A673 (cell line): Measurements from ENCODE around the gene THRB. TPM values are rescaled to one million over a fixed set of nuclear protein-coding genes. Genes with fewer than 3 reads are reported as not detected.

Source experiments
- BruUV-seq: library from RNA; stranded (reverse); fragments of 400-500 nt; replicated peaks from 2 replicates; lab custom pipeline; 2021; lab: Mats Ljungman, UMichigan
- CTCF ChIA-PET: fragments of 300-600 bp; sonication (Branson Sonifier 250); formaldehyde crosslinking; loops from one replicate; lab custom pipeline; 2022; ENCODE audit warnings: antibody characterized with exemption; lab: Charles Lee
- POLR2A ChIA-PET: fragments of 300-600 bp; sonication (Branson Sonifier 250); formaldehyde crosslinking; loops from one replicate; lab custom pipeline; 2022; ENCODE audit warnings: antibody characterized with exemption; ENCODE audit not compliant: low non-redundant PET; lab: Charles Lee
- DNase-seq: peaks from one replicate; pipeline ENCODE4 v3.0.0-alpha.2; 2015; ENCODE audit warnings: low spot score
- H3K27ac ChIP-seq: fragments of 200-600 bp; sonication (generic); 2 replicates; pipeline ENCODE4 v1.5.1; 2016; ENCODE audit warnings: mixed run types, low read depth, mild to moderate bottlenecking, mixed read lengths, antibody characterized with exemption, low read length; ENCODE audit not compliant: poor library complexity, severe bottlenecking
- H3K27me3 ChIP-seq: fragments of 200-600 bp; sonication (generic); replicated peaks from 2 replicates; pipeline ENCODE4 v1.6.1; 2017; ENCODE audit warnings: mixed run types, low read depth, mild to moderate bottlenecking, mixed read lengths, antibody characterized with exemption, low read length; ENCODE audit not compliant: insufficient read depth, poor library complexity
- H3K36me3 ChIP-seq: fragments of 200-600 bp; sonication (generic); 2 replicates; pipeline ENCODE4 v1.6.1; 2016; ENCODE audit warnings: mixed run types, mild to moderate bottlenecking, mixed read lengths, antibody characterized with exemption, low read length; ENCODE audit not compliant: insufficient read depth, poor library complexity, severe bottlenecking
- H3K4me1 ChIP-seq: fragments of 200-600 bp; sonication (generic); 2 replicates; pipeline ENCODE4 v1.6.1; 2017; ENCODE audit warnings: mixed run types, mild to moderate bottlenecking, mixed read lengths, antibody characterized with exemption, low read length; ENCODE audit not compliant: insufficient read depth, poor library complexity, severe bottlenecking
- H3K4me3 ChIP-seq: fragments of 200-600 bp; sonication (generic); 2 replicates; pipeline ENCODE4 v1.5.1; 2016; ENCODE audit warnings: low read depth, mixed run types, mild to moderate bottlenecking, mixed read lengths, low read length; ENCODE audit not compliant: poor library complexity, severe bottlenecking
- H3K9me3 ChIP-seq: fragments of 200-600 bp; sonication (generic); 2 replicates; pipeline ENCODE4 v1.6.1; 2016; ENCODE audit warnings: mixed run types, low read depth, mild to moderate bottlenecking, mixed read lengths, antibody characterized with exemption, low read length; ENCODE audit not compliant: poor library complexity, severe bottlenecking
- CTCF ChIP-seq: fragments of 300-800, 200-600 bp; sonication (generic); conservative IDR thresholded peaks from 2 replicates; pipeline ENCODE4 v1.5.1; 2017; ENCODE audit warnings: low read depth, mild to moderate bottlenecking, antibody characterized with exemption, low read length, moderate library complexity, mixed read lengths
- EZH2 ChIP-seq: fragments of 200-600 bp; sonication (generic); IDR thresholded peaks from 2 replicates; pipeline ENCODE4 v1.6.1; 2017; ENCODE audit warnings: borderline replicate concordance, low read depth, mild to moderate bottlenecking, mixed read lengths, antibody characterized with exemption, low read length; ENCODE audit not compliant: poor library complexity, severe bottlenecking
- intact Hi-C: fragments of 100-400 bp; cut with micrococcal nuclease; formaldehyde crosslinking; loops from one replicate; pipeline ENCODE4 v1.10.0; 2022; ENCODE audit not compliant: unreplicated experiment
- total RNA-seq: library from RNA; stranded (reverse); gene quantifications from 2 replicates; pipeline ENCODE4 v1.2.3, GENCODE V29; 2021

Gene THRB
- total RNA-seq, 1 experiment from 2014 or later = 0.11 TPM

DNA sequence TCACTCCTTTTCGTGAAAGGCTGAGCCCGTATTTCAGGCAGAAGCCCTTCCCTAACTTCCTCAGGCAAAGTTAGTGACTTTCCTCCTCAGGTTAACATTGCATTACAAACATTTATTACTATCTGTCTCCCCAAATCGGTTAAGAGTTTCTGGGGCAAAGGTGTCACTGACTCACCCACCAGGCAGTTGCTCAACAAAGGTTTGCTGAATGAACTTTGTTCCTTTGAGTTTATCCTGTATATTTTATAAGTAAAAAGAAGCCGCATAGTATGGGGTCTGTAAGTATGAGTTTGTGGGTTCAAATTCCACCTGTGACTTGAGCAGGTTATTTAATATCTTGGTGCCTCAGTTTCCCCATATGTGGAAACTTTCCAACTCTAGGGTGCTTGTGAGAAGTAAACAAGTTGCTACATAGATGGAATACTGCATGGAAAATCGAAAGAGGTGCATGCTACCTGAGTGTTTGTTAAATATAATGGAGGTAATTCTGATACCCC is 177.7 kb downstream of the THRB start:
- Histone ChIP-seq H3K27me3 (peaks cover 5% of the 10 kb centered on the region), H3K36me3 (no peaks in the 10 kb centered on the region), H3K4me1 (no peaks in the 10 kb centered on the region), H3K9me3 (no peaks in the 10 kb centered on the region), H3K27ac (no peak overlapping the region), H3K4me3 (no peak overlapping the region)
- intact Hi-C loops = no loop called here
- ChIA-PET CTCF (no interaction called here), POLR2A (no interaction called here)
- TF ChIP-seq EZH2 (no peak), CTCF (no peak)
- no peak for DNase-seq
- BruUV-seq = no TSS peak

GRCh38 chr3:24315971-24316370 is 178.7 kb downstream of the THRB start:
- Histone ChIP-seq H3K4me1 (no peaks in the 10 kb centered on the region), H3K36me3 (no peaks in the 10 kb centered on the region), H3K27me3 (peaks cover 5% of the 10 kb centered on the region), H3K9me3 (no peaks in the 10 kb centered on the region), H3K4me3 (no peak overlapping the region), H3K27ac (no peak overlapping the region)
- CTCF ChIA-PET = no interaction called here
- intact Hi-C loops = no loop called here
- no peak for DNase-seq
- no TSS peak for BruUV-seq
- POLR2A ChIA-PET = no interaction called here
- TF ChIP-seq CTCF (no peak), EZH2 (no peak)

DNA sequence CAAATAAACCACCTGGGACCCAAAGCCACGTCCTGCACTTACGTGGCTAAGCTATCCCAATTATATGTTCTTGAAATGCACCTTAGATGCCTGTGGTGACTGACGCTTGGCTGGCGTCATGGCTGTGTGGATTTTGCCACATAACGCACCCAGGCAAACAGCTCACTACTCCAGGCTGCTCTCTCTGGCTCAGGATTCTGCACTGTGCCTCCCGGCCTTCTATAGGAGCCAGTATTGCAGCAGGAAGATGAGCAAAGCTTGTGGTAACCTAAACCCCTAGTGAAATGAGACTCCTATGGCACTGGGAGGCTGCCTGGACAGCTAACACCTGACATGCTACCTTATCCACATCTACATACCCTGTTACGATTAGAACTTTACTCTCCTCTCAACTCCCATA is 179.3 kb downstream of the THRB start:
- ChIA-PET CTCF (no interaction called here), POLR2A (no interaction called here)
- Histone ChIP-seq H3K9me3 (no peaks in the 10 kb centered on the region), H3K4me1 (no peaks in the 10 kb centered on the region), H3K4me3 (no peak overlapping the region), H3K27me3 (peaks cover 5% of the 10 kb centered on the region), H3K36me3 (no peaks in the 10 kb centered on the region), H3K27ac (no peak overlapping the region)
- intact Hi-C loops = no loop called here
- TF ChIP-seq CTCF (no peak), EZH2 (no peak)
- no peak for DNase-seq
- BruUV-seq = no TSS peak
